ENCODE measurements around the gene KDM4B.

Gene KDM4B

DNA sequence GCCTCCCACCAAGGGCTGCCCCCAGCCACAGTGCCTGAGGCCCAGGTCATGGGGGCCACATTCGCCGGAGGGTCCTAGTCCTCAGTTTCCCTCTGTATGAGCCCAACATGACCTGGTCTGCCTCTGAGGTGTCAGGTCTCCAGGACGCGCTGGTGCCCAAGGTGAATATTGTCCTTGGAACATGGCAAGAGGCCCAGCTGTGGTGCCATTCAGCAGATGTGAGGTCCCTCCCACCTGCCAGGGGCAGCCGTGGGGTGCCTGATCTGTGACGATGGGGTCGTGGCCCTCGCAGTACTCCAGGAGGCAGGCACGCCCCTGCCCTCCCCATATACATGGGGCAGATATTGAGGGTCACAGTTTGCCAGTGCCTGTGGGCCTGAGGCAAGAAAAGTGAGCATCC, 151.9 kb downstream of the KDM4B start:
- no peak overlapping the region for H3K4me3 ChIP-seq (ENCODE audit: low read length)
- no CpG with 5 or more reads among the region's 9 CpGs for WGBS (ENCODE audit: insufficient coverage, insufficient read length)

DNA sequence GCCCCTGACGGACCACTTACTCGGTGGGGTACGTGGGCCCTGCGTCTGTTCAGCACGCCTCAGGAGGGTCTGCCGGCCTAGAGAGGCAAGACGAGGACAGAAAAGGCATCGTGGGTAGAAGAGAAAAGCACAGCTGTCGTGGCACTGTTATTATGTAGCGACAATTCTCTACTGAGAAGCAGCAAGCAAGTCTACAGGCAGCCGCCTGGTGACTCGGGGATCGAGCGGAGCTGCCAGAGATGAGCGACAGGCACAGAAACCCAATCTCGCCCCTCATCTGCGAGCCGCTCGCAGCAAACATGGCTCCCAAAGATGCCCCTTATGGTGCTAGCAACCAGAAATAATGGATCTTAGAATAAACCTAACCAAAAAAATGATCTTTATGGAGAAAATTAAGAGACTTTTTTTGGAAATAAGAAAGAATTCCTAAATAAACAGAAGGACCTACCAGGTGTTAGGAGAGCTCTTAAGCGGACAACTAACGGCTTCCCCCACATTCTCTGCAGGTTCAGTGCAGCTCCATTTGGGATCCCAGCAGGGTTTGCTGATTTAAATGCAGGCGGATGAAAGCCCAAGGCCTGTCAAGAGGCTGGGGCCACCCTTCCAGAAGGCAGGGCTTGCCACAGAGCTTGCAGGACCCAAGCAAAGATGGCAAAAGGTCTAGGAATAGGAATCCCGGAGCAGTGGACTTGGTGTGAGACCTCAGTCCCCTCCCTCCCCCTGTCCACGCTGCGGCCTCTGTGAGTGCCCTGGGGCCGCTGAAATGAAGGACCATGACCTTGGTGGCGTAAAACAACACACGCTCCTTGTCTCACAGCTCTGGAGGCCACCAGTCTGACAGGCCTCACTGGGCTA, 152.6 kb downstream of the KDM4B start:
- Histone ChIP-seq H3K27me3 (ENCODE audit: control insufficient read depth, insufficient read depth, low read length) (no peaks in the 10 kb centered on the region), H3K9me3 (ENCODE audit: control insufficient read depth, insufficient read depth, low read length) (no peaks in the 10 kb centered on the region), H3K4me3 (ENCODE audit: low read length) (no peak overlapping the region), H3K36me3 (ENCODE audit: control insufficient read depth, insufficient read depth, low read length) (peaks cover 2% of the 10 kb centered on the region; the same call in 1 of the 2 replicates), H3K27ac (ENCODE audit: low read length) (no peak overlapping the region), H3K4me1 (ENCODE audit: control insufficient read depth, insufficient read depth, low read length) (peaks cover 12% of the 10 kb centered on the region)
- no peak for DNase-seq (ENCODE audit: low read depth, low spot score)
- WGBS (ENCODE audit: insufficient coverage, insufficient read length), result no CpG with 5 or more reads among the region's 28 CpGs

More for the DNA sequence above, 151.9 kb downstream of the KDM4B start:
- Histone ChIP-seq H3K27me3 (ENCODE audit: control insufficient read depth, insufficient read depth, low read length) (no peaks in the 10 kb centered on the region), H3K27ac (ENCODE audit: low read length) (no peak overlapping the region), H3K4me1 (ENCODE audit: control insufficient read depth, insufficient read depth, low read length) (peaks cover 10% of the 10 kb centered on the region), H3K36me3 (ENCODE audit: control insufficient read depth, insufficient read depth, low read length) (peaks cover 2% of the 10 kb centered on the region; the same call in 1 of the 2 replicates), H3K9me3 (ENCODE audit: control insufficient read depth, insufficient read depth, low read length) (no peaks in the 10 kb centered on the region)
- DNase-seq (ENCODE audit: low read depth, low spot score), result no peak

DNA sequence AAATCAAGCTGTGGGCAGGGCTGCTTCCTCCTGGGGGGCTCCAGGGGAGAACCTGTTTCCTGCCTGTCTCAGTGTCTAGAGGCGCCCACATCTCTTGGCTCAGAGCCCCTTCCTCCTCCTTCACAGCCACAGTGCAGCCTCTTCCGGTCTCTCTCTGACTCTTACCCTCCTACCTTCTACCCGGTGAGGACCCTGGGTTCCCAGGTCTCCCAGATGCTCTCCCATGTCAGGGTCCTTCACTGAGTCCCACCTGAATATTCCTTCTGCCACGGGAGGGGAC, 153.1 kb downstream of the KDM4B start:
- Histone ChIP-seq H3K36me3 (ENCODE audit: control insufficient read depth, insufficient read depth, low read length) (peaks cover 2% of the 10 kb centered on the region; the same call in 1 of the 2 replicates), H3K9me3 (ENCODE audit: control insufficient read depth, insufficient read depth, low read length) (no peaks in the 10 kb centered on the region), H3K27ac (ENCODE audit: low read length) (no peak overlapping the region), H3K27me3 (ENCODE audit: control insufficient read depth, insufficient read depth, low read length) (no peaks in the 10 kb centered on the region), H3K4me3 (ENCODE audit: low read length) (no peak overlapping the region), H3K4me1 (ENCODE audit: control insufficient read depth, insufficient read depth, low read length) (peaks cover 16% of the 10 kb centered on the region)
- WGBS (ENCODE audit: insufficient coverage, insufficient read length), result no CpG with 5 or more reads among the region's 4 CpGs
- DNase-seq (ENCODE audit: low read depth, low spot score), result no peak

DNA sequence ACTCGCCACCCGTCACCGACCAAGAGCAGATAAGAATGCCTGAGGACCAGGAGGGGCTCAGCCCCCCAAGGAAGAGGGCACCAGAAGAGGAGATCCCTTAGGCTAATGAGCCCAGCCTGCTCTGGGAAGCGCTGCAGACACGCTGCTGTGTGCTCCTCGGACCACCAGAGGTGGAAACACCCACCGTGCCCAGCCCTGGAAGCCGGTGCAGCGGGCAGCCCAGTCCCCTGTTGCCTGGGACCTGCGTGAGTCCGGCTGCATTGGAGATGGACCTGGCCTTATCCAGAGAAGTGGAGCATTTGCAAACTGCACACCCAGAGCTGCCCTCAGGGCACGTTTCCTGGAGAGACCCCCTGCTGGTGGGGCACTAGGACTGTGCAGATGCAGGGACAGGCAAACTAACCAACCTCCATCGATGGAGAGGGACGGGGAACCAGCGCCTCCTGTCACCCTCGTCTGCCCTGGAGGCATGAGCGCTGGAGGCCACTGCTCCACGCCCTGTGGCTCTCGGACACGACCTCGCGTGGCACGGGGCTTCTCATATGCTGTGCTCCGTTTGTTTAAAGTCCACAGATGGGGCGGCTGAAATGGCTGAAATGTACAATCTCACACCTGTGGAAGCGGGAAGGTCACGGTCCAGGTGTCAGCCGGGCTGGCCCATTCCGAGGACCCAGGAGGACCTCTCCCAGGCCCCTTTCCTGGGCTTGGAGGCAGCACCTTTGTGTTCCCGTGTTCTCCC, 153.9 kb downstream of the KDM4B start:
- no peak overlapping the region for H3K27ac ChIP-seq (ENCODE audit: low read length)
- no CpG with 5 or more reads among the region's 30 CpGs for WGBS (ENCODE audit: insufficient coverage, insufficient read length)
- DNase-seq (ENCODE audit: low read depth, low spot score), result no peak
- H3K4me3 ChIP-seq (ENCODE audit: low read length), result no peak overlapping the region
- peaks cover 18% of the 10 kb centered on the region for H3K4me1 ChIP-seq (ENCODE audit: control insufficient read depth, insufficient read depth, low read length)
- peaks cover 2% of the 10 kb centered on the region; the same call in 1 of the 2 replicates for H3K36me3 ChIP-seq (ENCODE audit: control insufficient read depth, insufficient read depth, low read length)
- H3K9me3 ChIP-seq (ENCODE audit: control insufficient read depth, insufficient read depth, low read length), result no peaks in the 10 kb centered on the region
- H3K27me3 ChIP-seq (ENCODE audit: control insufficient read depth, insufficient read depth, low read length), result no peaks in the 10 kb centered on the region

DNA sequence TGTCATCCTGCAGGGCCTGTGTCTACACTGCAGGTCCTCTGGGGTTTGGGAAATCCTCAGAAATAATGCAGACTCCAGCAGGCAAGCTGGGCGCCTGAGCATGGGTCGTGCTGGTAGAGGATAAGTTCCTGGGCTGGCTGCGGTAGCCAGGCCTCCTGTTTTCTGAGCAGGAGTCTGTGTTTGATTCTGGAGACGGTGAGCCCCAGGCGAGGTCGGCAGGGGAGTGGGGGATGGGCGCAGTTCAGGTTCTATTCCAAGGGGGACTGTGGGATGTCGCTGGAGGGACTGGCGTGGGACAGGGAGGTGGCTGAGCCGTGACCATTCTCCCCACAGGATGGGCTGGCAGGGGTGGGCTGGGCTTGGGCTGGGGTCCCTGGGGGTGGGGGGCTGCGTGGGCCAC, 154.7 kb downstream of the KDM4B start:
- no CpG with 5 or more reads among the region's 11 CpGs for WGBS (ENCODE audit: insufficient coverage, insufficient read length)
- H3K4me3 ChIP-seq (ENCODE audit: low read length), result no peak overlapping the region
- peaks cover 2% of the 10 kb centered on the region; the same call in 1 of the 2 replicates for H3K36me3 ChIP-seq (ENCODE audit: control insufficient read depth, insufficient read depth, low read length)
- peaks cover 20% of the 10 kb centered on the region for H3K4me1 ChIP-seq (ENCODE audit: control insufficient read depth, insufficient read depth, low read length)
- no peak for DNase-seq (ENCODE audit: low read depth, low spot score)
- no peak overlapping the region for H3K27ac ChIP-seq (ENCODE audit: low read length)
- no peaks in the 10 kb centered on the region for H3K9me3 ChIP-seq (ENCODE audit: control insufficient read depth, insufficient read depth, low read length)
- H3K27me3 ChIP-seq (ENCODE audit: control insufficient read depth, insufficient read depth, low read length), result no peaks in the 10 kb centered on the region

DNA sequence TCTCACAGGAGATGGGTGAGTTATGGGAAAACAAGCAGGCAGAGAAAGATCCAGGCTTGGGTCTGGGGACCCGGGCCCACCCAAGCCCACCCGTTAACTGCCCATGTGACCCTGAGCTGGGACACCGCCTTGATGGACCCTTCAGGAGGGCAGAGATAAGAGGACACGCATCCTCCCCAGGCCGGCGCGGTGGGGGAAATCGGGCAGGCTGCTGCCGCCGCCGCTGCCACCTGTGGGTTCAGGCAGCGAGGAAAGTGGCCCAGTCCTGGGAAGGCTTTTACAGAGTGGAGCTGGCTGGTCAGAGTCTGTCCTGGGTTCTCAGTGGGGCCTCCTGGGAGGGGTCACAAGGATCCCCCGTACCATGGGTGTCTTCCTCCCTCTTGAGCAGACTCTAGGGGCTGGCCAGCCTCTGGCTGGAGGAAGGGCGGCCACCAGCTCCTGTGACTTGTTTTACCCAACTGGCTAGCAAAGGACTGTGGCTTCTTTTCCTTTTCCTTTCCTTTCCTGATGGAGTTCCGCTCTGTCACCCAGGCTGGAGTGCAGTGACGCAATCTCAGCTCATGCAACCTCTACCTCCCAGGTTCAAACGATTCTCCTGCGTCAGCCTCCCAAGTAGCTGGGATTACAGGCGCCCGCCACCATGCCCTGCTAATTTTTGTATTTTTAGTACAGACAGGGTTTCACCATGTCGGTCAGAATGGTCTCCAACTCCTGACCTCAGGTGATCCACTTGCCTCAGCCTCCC, 155.4 kb downstream of the KDM4B start:
- Histone ChIP-seq H3K27ac (ENCODE audit: low read length) (no peak overlapping the region), H3K4me3 (ENCODE audit: low read length) (no peak overlapping the region), H3K9me3 (ENCODE audit: control insufficient read depth, insufficient read depth, low read length) (no peaks in the 10 kb centered on the region), H3K27me3 (ENCODE audit: control insufficient read depth, insufficient read depth, low read length) (no peaks in the 10 kb centered on the region), H3K4me1 (ENCODE audit: control insufficient read depth, insufficient read depth, low read length) (peaks cover 25% of the 10 kb centered on the region), H3K36me3 (ENCODE audit: control insufficient read depth, insufficient read depth, low read length) (peaks cover 2% of the 10 kb centered on the region; the same call in 1 of the 2 replicates)
- WGBS (ENCODE audit: insufficient coverage, insufficient read length), result no CpG with 5 or more reads among the region's 21 CpGs
- DNase-seq (ENCODE audit: low read depth, low spot score), result no peak

DNA sequence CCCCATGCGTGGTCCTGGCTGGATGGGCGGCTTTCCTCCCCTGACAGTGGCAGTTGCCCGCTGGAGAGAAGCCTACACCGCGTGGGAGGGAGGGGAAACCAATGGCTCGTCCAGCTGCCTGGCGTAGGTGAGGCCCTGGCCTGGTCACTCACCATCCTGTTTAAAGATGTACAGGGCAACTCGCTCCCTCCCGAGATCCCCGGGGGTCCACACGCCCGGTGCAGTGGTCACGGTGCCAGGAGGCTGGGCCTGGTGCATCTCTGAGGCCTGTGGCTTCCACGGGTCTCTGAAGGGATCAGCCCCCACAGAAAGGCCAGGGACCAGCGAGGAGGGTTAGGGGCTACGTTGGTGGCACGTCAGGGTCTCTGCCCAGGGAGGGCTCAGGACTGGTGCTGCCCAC, 156.5 kb downstream of the KDM4B start:
- DNase-seq (ENCODE audit: low read depth, low spot score), result no peak
- Histone ChIP-seq H3K36me3 (ENCODE audit: control insufficient read depth, insufficient read depth, low read length) (peaks cover 2% of the 10 kb centered on the region; the same call in 1 of the 2 replicates), H3K9me3 (ENCODE audit: control insufficient read depth, insufficient read depth, low read length) (no peaks in the 10 kb centered on the region), H3K4me1 (ENCODE audit: control insufficient read depth, insufficient read depth, low read length) (peaks cover 25% of the 10 kb centered on the region), H3K27me3 (ENCODE audit: control insufficient read depth, insufficient read depth, low read length) (no peaks in the 10 kb centered on the region), H3K4me3 (ENCODE audit: low read length) (no peak overlapping the region), H3K27ac (ENCODE audit: low read length) (no peak overlapping the region)
- WGBS (ENCODE audit: insufficient coverage, insufficient read length), result no CpG with 5 or more reads among the region's 17 CpGs

DNA sequence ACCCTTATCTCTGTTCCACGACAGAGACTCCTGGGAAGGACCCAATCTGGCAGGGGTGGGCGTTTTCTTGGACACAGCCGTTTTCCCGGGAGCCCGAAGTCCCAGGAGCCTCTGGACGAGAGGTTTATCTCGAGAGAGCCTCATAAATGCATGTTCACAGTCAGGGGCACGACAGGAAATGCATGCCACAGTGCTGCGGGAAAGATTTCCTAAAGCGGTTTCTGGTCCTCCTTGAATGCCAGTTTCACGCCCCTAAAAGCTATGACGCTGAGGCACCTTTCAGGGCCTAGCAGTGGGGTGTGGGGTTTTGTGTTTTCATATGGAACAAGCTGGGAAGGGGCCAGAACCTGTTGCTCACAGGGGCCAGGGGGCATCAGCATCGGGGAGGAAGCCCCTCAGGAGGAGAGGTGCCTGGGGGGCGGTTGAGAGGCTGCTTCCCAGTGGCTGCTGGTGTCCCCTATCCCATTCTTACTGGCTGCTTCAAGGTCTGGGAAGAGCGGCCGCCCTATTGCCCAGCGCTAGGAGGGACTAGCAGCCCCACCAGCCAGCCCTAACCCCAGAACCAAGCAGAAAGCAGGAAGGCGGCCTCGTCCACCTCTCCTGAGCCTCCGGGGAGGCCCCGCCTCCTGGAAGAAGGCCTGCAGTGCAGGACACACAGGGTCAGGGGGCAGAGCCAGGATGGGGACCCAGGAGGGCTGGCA, 157.0 kb downstream of the KDM4B start:
- peaks cover 28% of the 10 kb centered on the region for H3K4me1 ChIP-seq (ENCODE audit: control insufficient read depth, insufficient read depth, low read length)
- H3K36me3 ChIP-seq (ENCODE audit: control insufficient read depth, insufficient read depth, low read length), result peaks cover 2% of the 10 kb centered on the region; the same call in 1 of the 2 replicates
- DNase-seq (ENCODE audit: low read depth, low spot score), result peak; percentile 58
- H3K9me3 ChIP-seq (ENCODE audit: control insufficient read depth, insufficient read depth, low read length), result no peaks in the 10 kb centered on the region
- no peak overlapping the region for H3K27ac ChIP-seq (ENCODE audit: low read length)
- no peak overlapping the region for H3K4me3 ChIP-seq (ENCODE audit: low read length)
- whole genome bisulfite sequencing (ENCODE audit: insufficient coverage, insufficient read length), result no CpG with 5 or more reads among the region's 21 CpGs
- H3K27me3 ChIP-seq (ENCODE audit: control insufficient read depth, insufficient read depth, low read length), result no peaks in the 10 kb centered on the region

DNA sequence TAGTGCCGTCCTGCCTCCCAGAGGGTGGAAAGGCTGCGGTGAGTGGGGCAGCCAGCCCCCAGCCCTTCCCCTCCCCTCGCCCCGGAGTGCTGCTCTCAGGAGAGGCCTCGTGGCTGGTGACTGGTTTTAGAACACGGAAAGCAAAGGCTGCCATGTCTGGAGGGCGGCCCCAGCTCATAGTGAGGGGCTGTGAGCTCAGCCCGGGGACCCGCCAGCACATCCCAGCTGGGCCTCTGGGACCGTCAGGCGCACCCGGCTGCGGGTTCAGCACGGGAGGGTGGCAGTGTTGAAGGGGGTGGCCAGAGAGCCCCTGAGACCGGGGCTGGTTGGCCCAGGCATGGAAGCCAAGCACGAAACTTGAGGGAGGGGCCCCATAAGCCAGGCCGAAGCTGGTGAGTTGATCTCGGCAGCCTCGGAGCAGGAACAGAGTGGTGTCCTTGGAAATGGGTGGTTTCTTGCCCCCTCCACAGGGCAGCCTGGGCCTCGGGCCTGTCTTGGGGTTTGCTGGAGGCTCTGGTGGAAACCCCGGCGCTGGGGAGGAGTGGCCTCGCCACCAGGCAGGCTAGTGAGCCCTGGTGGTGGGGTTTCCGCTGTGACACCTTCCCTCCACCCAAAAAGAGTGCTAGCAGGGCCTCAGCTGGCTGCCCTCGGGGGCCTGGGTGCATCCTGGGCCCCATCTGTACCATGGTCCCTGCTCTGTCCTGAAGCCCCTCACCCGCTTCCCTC, 157.7 kb downstream of the KDM4B start:
- Histone ChIP-seq H3K9me3 (ENCODE audit: control insufficient read depth, insufficient read depth, low read length) (no peaks in the 10 kb centered on the region), H3K27me3 (ENCODE audit: control insufficient read depth, insufficient read depth, low read length) (no peaks in the 10 kb centered on the region), H3K4me1 (ENCODE audit: control insufficient read depth, insufficient read depth, low read length) (peaks cover 32% of the 10 kb centered on the region), H3K36me3 (ENCODE audit: control insufficient read depth, insufficient read depth, low read length) (0 out of 2 replicates have a peak, but pooled peaks cover 2% of the 10 kb centered on the region), H3K4me3 (ENCODE audit: low read length) (no peak overlapping the region), H3K27ac (ENCODE audit: low read length) (no peak overlapping the region)
- no CpG with 5 or more reads among the region's 26 CpGs for WGBS (ENCODE audit: insufficient coverage, insufficient read length)
- no peak for DNase-seq (ENCODE audit: low read depth, low spot score)
